Keratinocyte (primary cell): Measurements from ENCODE around the gene SLX4.

Experiments used
- CTCF ChIP-seq, 3 experiments: IDR thresholded peaks in 1 of 3; conservative IDR thresholded peaks in 1 of 3; optimal IDR thresholded peaks in 1 of 3; 2 replicates in 2 of 3; 3 replicates in 1 of 3; pipeline versions ENCODE3 to v1.5.1; 2011; ENCODE audit warnings: low read length in 3 of 3, mild to moderate bottlenecking in 3 of 3, moderate library complexity in 2 of 3, control low read depth in 1 of 3, inconsistent platforms in 1 of 3; ENCODE audit not compliant: insufficient read depth in 2 of 3; ENCODE audit errors: extremely low read depth in 1 of 3
- EZH2 ChIP-seq: IDR thresholded peaks from one replicate; pipeline ENCODE4 v1.6.1; 2012; ENCODE audit warnings: inconsistent platforms, mild to moderate bottlenecking, low read length, moderate library complexity

GRCh38 chr16:3607161-3607560, 4.2 kb downstream of the SLX4 start:
- no peak for TF ChIP-seq CTCF (optimal IDR thresholded peaks at IDR 0.05 in 1 of 3, IDR thresholded peaks at IDR 0.05 in 1 of 3, conservative IDR thresholded peaks at IDR 0.05 in 1 of 3; ENCODE audit: extremely low read depth in 1 of 3, insufficient read depth in 2 of 3, low read length in 3 of 3)
- TF ChIP-seq EZH2: no peak
